ENCODE measurements around the gene MTHFD1L. TPM values are rescaled to one million over a fixed set of nuclear protein-coding genes. Genes with fewer than 3 reads are reported as not detected.

MTHFD1L gene
- total and polyA plus RNA-seq, 2 donors from 2014 or later: 4.7 to 39.6 TPM

DNA sequence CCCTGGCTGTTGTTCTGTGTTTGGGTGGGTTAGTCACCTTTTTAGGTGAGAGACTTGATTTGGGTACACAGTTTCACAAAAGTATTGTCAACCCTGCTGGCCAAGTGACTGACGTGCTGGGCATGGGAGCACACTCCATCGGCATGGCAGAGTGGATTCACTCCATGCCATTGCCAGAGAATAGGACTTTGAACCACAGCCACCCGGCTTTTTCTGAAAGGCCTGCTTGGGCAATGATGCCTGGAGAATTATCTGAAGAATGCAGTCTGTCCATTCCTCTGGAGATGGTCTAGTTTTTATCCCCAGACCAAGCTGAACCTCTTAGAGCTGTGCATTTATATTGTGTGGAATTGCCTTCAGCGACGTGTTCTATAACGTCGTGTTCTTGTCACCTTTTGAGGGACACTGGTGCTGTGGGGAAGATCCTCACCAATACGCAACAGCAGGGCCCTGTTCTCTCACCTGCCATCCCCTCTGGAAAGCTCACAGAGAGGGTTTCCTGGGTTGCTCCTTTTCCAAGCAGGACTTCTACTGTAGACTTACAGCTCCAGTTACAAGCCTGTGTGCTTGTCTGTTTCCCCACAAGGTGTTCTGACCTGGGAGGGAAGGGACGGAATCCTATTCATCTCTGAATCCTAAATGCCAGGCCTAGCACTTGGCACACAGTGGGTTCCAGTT, 190.9 kb downstream of the MTHFD1L start:
- Histone ChIP-seq H3K36me3 (ENCODE audit: control insufficient read depth in 2 of 3, insufficient read depth in 3 of 3, low read length in 3 of 3) (no peaks in the 10 kb centered on the region), H3K4me3 (ENCODE audit: low read length in 3 of 3) (no peak overlapping the region), H3K4me1 (ENCODE audit: control insufficient read depth in 2 of 3, insufficient read depth in 2 of 3, low read depth in 1 of 3, low read length in 3 of 3) (peaks cover 7 to 25% (median 24%) of the 10 kb centered on the region in 3 donors), H3K9me3 (ENCODE audit: control insufficient read depth in 2 of 3, insufficient read depth in 1 of 3, low read length in 3 of 3) (no peaks in the 10 kb centered on the region), H3K27me3 (ENCODE audit: control insufficient read depth, insufficient read depth, low read length) (no peaks in the 10 kb centered on the region), H3K27ac (ENCODE audit: low read depth in 2 of 2, low read length in 2 of 2) (peak overlapping the region; percentile 79 to 91), H3K9ac (ENCODE audit: low read length in 3 of 3) (peak overlapping the region in 1 of 3 donors; percentile 53)
- peak in 4 of 5 donors; percentile 50 to 79 (median 68) for DNase-seq
- intact Hi-C loops (cut with DNase I): no loop called here
- FAIRE-seq: no peak
- TF ChIP-seq, protein P1, sequence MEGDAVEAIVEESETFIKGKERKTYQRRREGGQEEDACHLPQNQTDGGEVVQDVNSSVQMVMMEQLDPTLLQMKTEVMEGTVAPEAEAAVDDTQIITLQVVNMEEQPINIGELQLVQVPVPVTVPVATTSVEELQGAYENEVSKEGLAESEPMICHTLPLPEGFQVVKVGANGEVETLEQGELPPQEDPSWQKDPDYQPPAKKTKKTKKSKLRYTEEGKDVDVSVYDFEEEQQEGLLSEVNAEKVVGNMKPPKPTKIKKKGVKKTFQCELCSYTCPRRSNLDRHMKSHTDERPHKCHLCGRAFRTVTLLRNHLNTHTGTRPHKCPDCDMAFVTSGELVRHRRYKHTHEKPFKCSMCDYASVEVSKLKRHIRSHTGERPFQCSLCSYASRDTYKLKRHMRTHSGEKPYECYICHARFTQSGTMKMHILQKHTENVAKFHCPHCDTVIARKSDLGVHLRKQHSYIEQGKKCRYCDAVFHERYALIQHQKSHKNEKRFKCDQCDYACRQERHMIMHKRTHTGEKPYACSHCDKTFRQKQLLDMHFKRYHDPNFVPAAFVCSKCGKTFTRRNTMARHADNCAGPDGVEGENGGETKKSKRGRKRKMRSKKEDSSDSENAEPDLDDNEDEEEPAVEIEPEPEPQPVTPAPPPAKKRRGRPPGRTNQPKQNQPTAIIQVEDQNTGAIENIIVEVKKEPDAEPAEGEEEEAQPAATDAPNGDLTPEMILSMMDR (IDR thresholded peaks at IDR 0.05; ENCODE audit: borderline replicate concordance, extremely low read depth, insufficient read depth): no peak

DNA sequence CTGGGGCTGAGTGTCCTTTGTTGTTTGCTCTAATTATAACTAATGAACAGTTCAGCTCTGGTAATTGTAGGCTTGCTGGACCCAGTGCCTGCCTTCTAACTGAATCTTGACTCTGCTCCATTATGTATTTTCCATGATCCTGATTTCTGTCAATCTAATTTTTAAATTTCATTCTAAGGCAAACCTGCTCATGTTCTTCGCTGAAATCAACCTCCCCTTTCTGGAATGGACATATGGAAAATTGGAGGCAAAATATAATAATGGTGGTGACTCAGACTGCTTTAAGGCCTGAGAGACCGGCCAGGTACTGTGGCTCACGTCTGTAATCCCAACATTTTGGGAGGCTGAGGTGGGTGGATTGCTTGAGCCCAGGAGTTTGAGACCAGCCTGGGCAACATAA, 191.6 kb downstream of the MTHFD1L start:
- FAIRE-seq: no peak
- Histone ChIP-seq H3K27me3 (ENCODE audit: control insufficient read depth, insufficient read depth, low read length) (no peaks in the 10 kb centered on the region), H3K9me3 (ENCODE audit: control insufficient read depth in 2 of 3, insufficient read depth in 1 of 3, low read length in 3 of 3) (no peaks in the 10 kb centered on the region), H3K36me3 (ENCODE audit: control insufficient read depth in 2 of 3, insufficient read depth in 3 of 3, low read length in 3 of 3) (no peaks in the 10 kb centered on the region), H3K4me3 (ENCODE audit: low read length in 3 of 3) (no peak overlapping the region), H3K9ac (ENCODE audit: low read length in 3 of 3) (peak overlapping the region in 1 of 3 donors; percentile 53), H3K4me1 (ENCODE audit: control insufficient read depth in 2 of 3, insufficient read depth in 2 of 3, low read depth in 1 of 3, low read length in 3 of 3) (peaks cover 7 to 25% (median 24%) of the 10 kb centered on the region in 3 donors), H3K27ac (ENCODE audit: low read depth in 2 of 2, low read length in 2 of 2) (peak overlapping the region; percentile 79 to 91)
- intact Hi-C loops (cut with DNase I): no loop called here
- TF ChIP-seq, protein P1 (IDR thresholded peaks at IDR 0.05; ENCODE audit: borderline replicate concordance, extremely low read depth, insufficient read depth): no peak
- no peak for DNase-seq

DNA sequence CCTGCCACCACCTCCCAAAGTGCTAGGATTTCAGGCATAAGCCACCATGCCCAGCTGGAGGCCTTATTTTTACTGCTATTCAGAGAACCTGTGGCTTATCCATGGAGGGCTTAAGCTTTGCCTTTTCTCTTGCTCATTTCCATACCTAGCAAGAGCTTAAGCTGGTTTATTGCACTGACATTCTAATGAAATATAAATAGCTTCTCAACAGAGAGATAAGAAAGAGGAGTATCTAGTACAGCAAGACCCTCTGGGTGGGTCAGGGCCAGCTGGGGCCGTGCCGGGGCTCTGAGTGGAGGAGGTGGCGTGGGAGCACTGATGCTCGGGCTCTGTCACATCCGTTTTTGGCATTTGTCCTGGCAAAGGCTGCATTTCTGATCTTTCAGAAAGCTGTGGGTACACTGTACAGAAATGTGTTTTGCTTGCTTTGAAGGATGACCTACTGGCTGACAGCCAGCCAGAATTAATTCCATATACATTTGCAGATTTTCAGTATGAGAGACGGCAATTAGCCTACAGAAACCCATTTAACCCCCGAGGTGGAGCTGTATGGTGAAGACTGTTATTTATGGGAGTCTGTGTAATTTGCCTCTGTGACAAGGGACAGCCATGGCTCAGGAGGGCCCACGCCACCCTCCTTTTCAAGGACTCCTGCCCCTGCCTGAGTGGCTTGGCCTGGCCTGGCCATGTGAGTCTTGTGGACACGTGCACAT, 192.7 kb downstream of the MTHFD1L start:
- TF ChIP-seq, protein P1 (IDR thresholded peaks at IDR 0.05; ENCODE audit: borderline replicate concordance, extremely low read depth, insufficient read depth): no peak
- Histone ChIP-seq H3K27me3 (ENCODE audit: control insufficient read depth, insufficient read depth, low read length) (no peaks in the 10 kb centered on the region), H3K4me3 (ENCODE audit: low read length in 3 of 3) (no peak overlapping the region), H3K27ac (ENCODE audit: low read depth in 2 of 2, low read length in 2 of 2) (peak overlapping the region; percentile 7 to 14), H3K9ac (ENCODE audit: low read length in 3 of 3) (peak overlapping the region in 1 of 3 donors; percentile 15), H3K9me3 (ENCODE audit: control insufficient read depth in 2 of 3, insufficient read depth in 1 of 3, low read length in 3 of 3) (no peaks in the 10 kb centered on the region), H3K36me3 (ENCODE audit: control insufficient read depth in 2 of 3, insufficient read depth in 3 of 3, low read length in 3 of 3) (no peaks in the 10 kb centered on the region), H3K4me1 (ENCODE audit: control insufficient read depth in 2 of 3, insufficient read depth in 2 of 3, low read depth in 1 of 3, low read length in 3 of 3) (peaks cover 7 to 27% (median 24%) of the 10 kb centered on the region in 3 donors)
- FAIRE-seq: no peak
- peak in 2 of 5 donors; percentile 58 to 67 for DNase-seq
- intact Hi-C loops (cut with DNase I): no loop called here

All from kidney (tissue), 14 donors.